Measurements from ENCODE around the gene BANF2. TPM values are rescaled to one million over a fixed set of nuclear protein-coding genes. Genes with fewer than 3 reads are reported as not detected.

The BANF2 gene
- total and polyA plus RNA-seq, 10 of the 15 experiments (the other 5 are each of a cell fraction or from before 2014, with no cell fraction given): not detected

DNA sequence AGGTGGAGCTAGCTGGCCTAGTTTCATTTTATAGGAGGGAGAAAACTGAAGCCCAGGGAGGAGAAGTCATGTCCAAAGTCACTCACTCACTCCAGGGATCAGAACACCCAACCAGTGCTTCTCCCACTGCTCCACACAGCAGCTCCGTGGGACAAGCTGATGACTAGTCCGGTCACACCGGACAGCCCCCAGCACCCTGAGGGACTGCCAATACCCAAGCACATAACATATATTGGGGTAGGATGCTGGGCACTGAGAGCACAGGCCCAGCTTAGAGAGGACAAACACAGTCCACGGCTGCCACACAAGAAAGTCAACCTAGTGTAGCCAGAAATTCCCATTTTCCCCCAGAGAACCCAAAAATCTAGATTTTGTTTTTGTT, 23.4 kb upstream of the BANF2 start:
- Histone ChIP-seq H2AFZ (ENCODE audit: control insufficient read depth, low read depth, low read length) (no peak overlapping the region), H3K9ac (ENCODE audit: control insufficient read depth, insufficient read depth, low read length) (no peak overlapping the region), H3K4me1 (ENCODE audit: control insufficient read depth, insufficient read depth, low read length) (peaks cover 8% of the 10 kb centered on the region), H3K36me3 (ENCODE audit: control insufficient read depth in 2 of 2, insufficient read depth in 2 of 2, low read length in 1 of 2) (no peaks in the 10 kb centered on the region; a peak in 3 of 4 replicates), H3K4me2 (ENCODE audit: control insufficient read depth, insufficient read depth) (no peak overlapping the region), H3K79me2 (ENCODE audit: control insufficient read depth, insufficient read depth, low read length) (peaks cover 34% of the 10 kb centered on the region), H3K4me3 (no peak overlapping the region), H3K27ac (ENCODE audit: control insufficient read depth, insufficient read depth) (no peak overlapping the region), H4K20me1 (ENCODE audit: control insufficient read depth, insufficient read depth) (no peaks in the 10 kb centered on the region; the same call in 1 of the 2 replicates), H3K27me3 (replicated peaks in 1 of 2; ENCODE audit: control insufficient read depth in 2 of 2, insufficient read depth in 2 of 2, low read length in 1 of 2) (no peaks in the 10 kb centered on the region), H3K9me3 (replicated peaks; ENCODE audit: control insufficient read depth, insufficient read depth, low read length) (no peaks in the 10 kb centered on the region)
- ChIA-PET RAD21 (ENCODE audit: unreplicated experiment) (no interaction called here), SMC1A (ENCODE audit: uncharacterized antibody, unreplicated experiment) (no interaction called here), CTCF (interaction anchor here (0.9 to 1.2 kb wide), 2 partner anchors 221 to 262 kb away, joined by 3 read pairs; no protein-coding TSS in a partner anchor), POLR2A (no interaction called here)
- ATAC-seq (no peak), DNase-seq (ENCODE audit: low read depth, low spot score) (no peak), FAIRE-seq (no peak)
- TF ChIP-seq RAD21 (IDR thresholded peaks at IDR 0.05; ENCODE audit: insufficient read depth, low read depth, low read length) (no peak), RBBP5 (conservative IDR thresholded peaks at IDR 0.05) (no peak), TARDBP (IDR thresholded peaks at IDR 0.05; ENCODE audit: borderline replicate concordance) (no peak), MTA3 (IDR thresholded peaks at IDR 0.05; ENCODE audit: borderline replicate concordance, low read length) (no peak), STAT1 (conservative IDR thresholded peaks at IDR 0.05) (no peak), MEF2B (IDR thresholded peaks at IDR 0.05; ENCODE audit: partially characterized antibody, poor library complexity, severe bottlenecking) (no peak), IKZF1 (conservative IDR thresholded peaks at IDR 0.05) (no peak), YY1 (IDR thresholded peaks at IDR 0.05; ENCODE audit: low read depth, low read length) (no peak), RELA (IDR thresholded peaks at IDR 0.05; ENCODE audit: borderline replicate concordance, partially characterized antibody) (no peak)
- TF ChIP-seq, protein P1, sequence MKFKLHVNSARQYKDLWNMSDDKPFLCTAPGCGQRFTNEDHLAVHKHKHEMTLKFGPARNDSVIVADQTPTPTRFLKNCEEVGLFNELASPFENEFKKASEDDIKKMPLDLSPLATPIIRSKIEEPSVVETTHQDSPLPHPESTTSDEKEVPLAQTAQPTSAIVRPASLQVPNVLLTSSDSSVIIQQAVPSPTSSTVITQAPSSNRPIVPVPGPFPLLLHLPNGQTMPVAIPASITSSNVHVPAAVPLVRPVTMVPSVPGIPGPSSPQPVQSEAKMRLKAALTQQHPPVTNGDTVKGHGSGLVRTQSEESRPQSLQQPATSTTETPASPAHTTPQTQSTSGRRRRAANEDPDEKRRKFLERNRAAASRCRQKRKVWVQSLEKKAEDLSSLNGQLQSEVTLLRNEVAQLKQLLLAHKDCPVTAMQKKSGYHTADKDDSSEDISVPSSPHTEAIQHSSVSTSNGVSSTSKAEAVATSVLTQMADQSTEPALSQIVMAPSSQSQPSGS (IDR thresholded peaks at IDR 0.05; ENCODE audit: low read length): no peak
- WGBS (ENCODE audit: insufficient coverage, insufficient replicate concordance, low lambda C conversion rate, missing lambda C conversion rate): 98% methylated on average over 4 of the region's 4 CpGs
- no TSS peak for BruUV-seq (replicated peaks)
- intact Hi-C loops (cut with micrococcal nuclease; ENCODE audit: unreplicated experiment): no loop called here
- in situ Hi-C loops (cut with MboI): loop anchor here (5.0 kb wide), 1 partner anchor 226 kb away; no protein-coding TSS in a partner anchor
